GM12892 (cell line): ENCODE results near the gene SEC61B.

Source experiments
- POLR2A ChIP-seq: IDR thresholded peaks from 2 replicates; pipeline ENCODE4 v1.6.1; 2011; ENCODE audit warnings: low read depth, low read length, control low read depth
- POLR2AphosphoS5 ChIP-seq: IDR thresholded peaks from 2 replicates; pipeline ENCODE4 v1.6.1; 2011; ENCODE audit warnings: low read depth, low read length, control low read depth
- TAF1 ChIP-seq: IDR thresholded peaks from 2 replicates; pipeline ENCODE4 v1.6.1; 2011; ENCODE audit warnings: low read depth, mild to moderate bottlenecking, control low read depth, low read length, borderline replicate concordance

- TF ChIP-seq POLR2AphosphoS5 (no peak), POLR2A (no peak), TAF1 (no peak)
Observed at GRCh38 chr9:99251157-99251556, 29.1 kb downstream of the SEC61B start.
